Esophagus muscularis mucosa (tissue), 3 donors: ENCODE results near the gene ATAD1.

Experiments
- CTCF ChIP-seq, 3 experiments: fragments of 200-600 bp in 2 of 3; fragments of 450-650 bp in 1 of 3; sonication (generic) in 2 of 3; IDR thresholded peaks; one replicate each; pipeline ENCODE4 v1.5.1; 2017 to 2019; ENCODE audit warnings: antibody characterized with exemption in 3 of 3, mild to moderate bottlenecking in 2 of 3, moderate library complexity in 1 of 3
- POLR2A ChIP-seq: fragments of 450-650 bp; IDR thresholded peaks from one replicate; pipeline ENCODE4 v1.6.1; 2017; ENCODE audit warnings: antibody characterized with exemption, moderate library complexity, mild to moderate bottlenecking, low read depth

GRCh38 chr10:87864496-87865059, 46.6 kb upstream of the ATAD1 start:
- TF ChIP-seq CTCF (IDR thresholded peaks at IDR 0.05) = no peak
- no peak for TF ChIP-seq POLR2A
